Vagina (tissue), 2 donors: ENCODE data around the gene PIP5K1B.

Experiments
- POLR2A ChIP-seq, 2 donors: fragments of 450-650 bp; IDR thresholded peaks; one replicate each; pipeline ENCODE4 v1.6.1; 2017; ENCODE audit warnings: antibody characterized with exemption in 2 of 2, mild to moderate bottlenecking in 2 of 2, moderate library complexity in 2 of 2
- TF ChIP-seq, protein P1 (sequence below), 3 experiments: fragments of 450-650 bp in 2 of 3; fragments of 200-600 bp in 1 of 3; sonication (generic) in 1 of 3; IDR thresholded peaks; one replicate each; pipeline ENCODE4 v1.5.1; 2017 to 2019; ENCODE audit warnings: antibody characterized with exemption in 3 of 3, mild to moderate bottlenecking in 2 of 3, moderate library complexity in 2 of 3

DNA sequence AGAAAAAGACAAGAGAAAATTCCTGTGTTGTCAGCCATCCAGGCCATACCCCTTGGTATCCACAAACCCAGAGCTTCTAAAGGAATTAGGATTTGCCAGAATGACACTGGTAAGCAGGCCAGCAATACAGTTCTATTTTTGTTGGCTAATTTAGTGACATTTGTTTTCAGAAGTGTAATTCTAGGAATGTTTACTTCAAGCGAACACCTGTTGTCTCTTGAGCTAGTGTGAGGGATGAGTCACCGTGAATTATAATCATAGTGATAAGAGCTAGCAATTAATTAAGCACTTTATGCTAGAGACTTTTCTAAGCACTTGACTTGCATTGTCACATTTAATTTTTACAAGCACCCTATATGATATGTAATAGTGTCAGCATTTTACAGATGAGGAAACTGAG is 209.7 kb downstream of the PIP5K1B start:
- TF ChIP-seq, protein P1, sequence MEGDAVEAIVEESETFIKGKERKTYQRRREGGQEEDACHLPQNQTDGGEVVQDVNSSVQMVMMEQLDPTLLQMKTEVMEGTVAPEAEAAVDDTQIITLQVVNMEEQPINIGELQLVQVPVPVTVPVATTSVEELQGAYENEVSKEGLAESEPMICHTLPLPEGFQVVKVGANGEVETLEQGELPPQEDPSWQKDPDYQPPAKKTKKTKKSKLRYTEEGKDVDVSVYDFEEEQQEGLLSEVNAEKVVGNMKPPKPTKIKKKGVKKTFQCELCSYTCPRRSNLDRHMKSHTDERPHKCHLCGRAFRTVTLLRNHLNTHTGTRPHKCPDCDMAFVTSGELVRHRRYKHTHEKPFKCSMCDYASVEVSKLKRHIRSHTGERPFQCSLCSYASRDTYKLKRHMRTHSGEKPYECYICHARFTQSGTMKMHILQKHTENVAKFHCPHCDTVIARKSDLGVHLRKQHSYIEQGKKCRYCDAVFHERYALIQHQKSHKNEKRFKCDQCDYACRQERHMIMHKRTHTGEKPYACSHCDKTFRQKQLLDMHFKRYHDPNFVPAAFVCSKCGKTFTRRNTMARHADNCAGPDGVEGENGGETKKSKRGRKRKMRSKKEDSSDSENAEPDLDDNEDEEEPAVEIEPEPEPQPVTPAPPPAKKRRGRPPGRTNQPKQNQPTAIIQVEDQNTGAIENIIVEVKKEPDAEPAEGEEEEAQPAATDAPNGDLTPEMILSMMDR (IDR thresholded peaks at IDR 0.05), result no peak
- no peak for TF ChIP-seq POLR2A (IDR thresholded peaks at IDR 0.05)
